NCI-H1092 treated with DMSO at 0.1 percent for 48 hours (cell line): Measurements from ENCODE around the gene GRM4.
"Not testable (repeated sequence)": the region's sequence is repeated elsewhere in the genome, so short reads cannot be mapped to it uniquely, and the experiment has no call there.

ENCODE experiments used
- DNase-seq: peaks from one replicate; lab custom pipeline; 2025; lab: John Stamatoyannopoulos, UW

Gene GRM4

GRCh38 chr6:34022250-34022872, 123.5 kb downstream of the GRM4 start:
- DNase-seq, result no peak

DNA sequence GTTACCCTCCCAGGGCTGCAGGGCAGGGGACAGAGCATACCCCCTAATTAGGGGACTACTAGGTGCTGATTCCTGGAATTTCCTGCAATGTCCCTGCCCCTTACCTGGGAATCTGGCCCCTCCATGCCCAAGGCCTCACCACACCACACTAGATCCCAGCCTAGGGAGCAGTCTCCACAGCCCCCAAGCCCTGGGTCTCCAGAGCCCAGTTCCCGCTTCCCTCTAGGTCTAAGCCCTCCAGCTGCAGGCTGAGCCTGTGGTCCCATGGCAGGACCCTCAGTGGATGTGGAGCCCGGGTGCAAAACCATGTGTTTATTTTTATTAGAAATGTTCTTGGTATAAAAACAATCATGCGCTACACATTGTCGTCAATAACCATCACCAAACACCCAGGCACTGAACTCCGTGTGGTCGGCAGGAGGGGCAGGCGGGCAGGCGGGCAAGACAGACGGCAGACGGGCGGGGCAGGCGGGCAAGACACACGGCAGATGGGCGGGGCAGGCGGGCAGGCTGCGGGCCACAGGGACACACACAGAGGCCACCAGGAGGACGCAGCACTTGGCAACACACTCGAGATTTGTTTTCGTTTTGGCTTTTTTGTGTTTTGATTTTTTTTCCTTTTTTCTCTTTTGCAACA, 124.2 kb downstream of the GRM4 start:
- DNase-seq, result no peak

GRCh38 chr6:34020807-34021553, 124.9 kb downstream of the GRM4 start:
- DNase-seq, result no peak

- DNase-seq, result no peak
Observed at GRCh38 chr6:34020278-34020677, 125.6 kb downstream of the GRM4 start.

DNA sequence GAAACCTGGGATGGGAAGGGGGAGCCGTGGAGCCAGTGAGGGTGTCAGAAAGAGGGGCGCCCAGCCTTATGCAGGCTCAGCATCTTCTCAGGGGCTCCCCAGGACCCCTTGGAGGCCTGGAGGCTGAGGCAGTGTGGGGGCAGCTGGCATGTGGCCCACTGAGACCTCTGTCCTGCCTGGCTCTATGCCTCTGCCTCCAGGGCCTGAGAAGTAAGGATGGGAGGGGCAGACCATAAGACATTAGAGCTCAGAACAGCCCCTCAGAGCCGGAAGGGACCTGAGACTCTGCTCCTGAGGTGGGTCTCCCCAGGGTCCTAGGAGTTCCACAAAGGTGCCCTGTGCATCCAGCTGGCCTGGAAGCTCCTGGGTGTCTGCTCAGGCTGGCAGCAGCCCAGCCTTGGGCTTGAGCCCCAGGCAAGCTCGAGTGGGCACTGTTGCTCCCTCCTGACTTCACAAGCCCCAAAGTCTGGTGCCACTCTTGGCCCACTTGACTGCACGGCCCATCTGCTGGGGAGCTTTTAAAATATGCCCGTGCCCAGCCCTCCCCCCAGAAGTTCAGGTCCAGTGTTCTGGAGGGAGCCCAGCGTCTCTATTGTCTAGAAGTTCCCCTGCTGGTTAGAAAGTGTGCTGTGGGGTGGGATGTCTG, 126.8 kb downstream of the GRM4 start:
- DNase-seq, result peak; percentile 4

DNA sequence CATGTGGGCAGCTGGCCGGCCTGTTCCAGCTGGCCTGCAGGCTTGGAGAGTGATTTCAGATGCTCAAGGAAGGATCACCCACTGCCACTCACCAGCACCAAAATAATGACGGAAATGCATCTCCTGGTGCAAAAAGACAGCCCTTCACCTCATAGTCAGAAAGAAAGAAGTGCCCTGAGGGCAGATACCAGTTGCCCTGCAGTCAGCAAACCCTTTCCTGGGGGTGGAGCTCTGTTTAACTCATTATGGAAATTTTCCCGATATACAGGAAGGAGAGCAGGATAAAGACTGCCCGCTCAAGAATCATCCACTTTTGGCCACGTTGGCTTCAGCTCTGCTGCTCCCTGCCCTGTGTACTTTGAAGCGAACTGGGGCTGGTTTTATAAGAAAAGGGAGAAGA, 127.9 kb downstream of the GRM4 start:
- DNase-seq, result no peak

- DNase-seq, result no peak
Observed at GRCh38 chr6:34017106-34017805, 128.6 kb downstream of the GRM4 start.

- not testable (repeated sequence) for DNase-seq
Observed at GRCh38 chr6:34016573-34016972, 129.3 kb downstream of the GRM4 start.

DNA sequence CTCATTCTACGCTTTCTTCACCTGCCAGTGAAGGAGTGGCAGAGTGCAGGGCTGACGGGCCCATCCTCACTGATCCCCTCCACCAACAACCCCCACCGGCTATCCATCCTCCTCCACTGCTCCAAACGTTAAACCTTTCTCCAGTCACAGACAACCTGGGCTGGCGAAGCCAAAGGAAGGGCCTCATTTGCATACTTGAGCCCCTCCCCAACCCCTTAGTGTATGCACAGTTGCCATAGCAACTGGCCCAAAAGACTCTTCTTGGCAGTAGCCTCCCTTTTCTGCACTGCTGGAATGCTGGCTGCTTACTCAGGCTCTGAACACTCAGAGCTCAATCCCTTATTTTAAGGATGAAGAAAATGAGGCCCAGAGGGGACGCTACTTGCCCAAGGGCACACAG, 130.3 kb downstream of the GRM4 start:
- no peak for DNase-seq

DNA sequence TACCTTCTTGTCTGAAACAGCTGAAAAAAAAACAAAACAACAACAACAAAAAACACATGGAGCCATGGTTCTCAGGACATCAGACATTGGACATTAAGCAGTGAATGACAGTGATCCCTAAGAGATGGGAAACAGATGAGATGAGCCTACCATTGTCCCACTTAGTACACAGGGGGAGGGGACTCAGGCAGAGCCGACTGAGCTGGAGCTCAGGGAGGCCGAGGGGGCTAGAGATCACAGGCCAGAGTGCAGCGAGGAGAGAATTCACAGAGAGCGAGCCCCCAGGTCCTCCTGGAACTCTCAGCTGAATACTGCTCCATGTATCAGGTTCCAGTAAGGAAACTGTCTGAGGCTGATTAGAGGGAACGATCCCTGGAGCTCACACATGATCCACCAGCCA, 134.6 kb downstream of the GRM4 start:
- DNase-seq, result no peak

- peak; percentile 14 for DNase-seq
Observed at GRCh38 chr6:34005901-34006531, 139.9 kb downstream of the GRM4 start.

GRCh38 chr6:34004706-34005105, 141.2 kb downstream of the GRM4 start:
- no peak for DNase-seq

DNA sequence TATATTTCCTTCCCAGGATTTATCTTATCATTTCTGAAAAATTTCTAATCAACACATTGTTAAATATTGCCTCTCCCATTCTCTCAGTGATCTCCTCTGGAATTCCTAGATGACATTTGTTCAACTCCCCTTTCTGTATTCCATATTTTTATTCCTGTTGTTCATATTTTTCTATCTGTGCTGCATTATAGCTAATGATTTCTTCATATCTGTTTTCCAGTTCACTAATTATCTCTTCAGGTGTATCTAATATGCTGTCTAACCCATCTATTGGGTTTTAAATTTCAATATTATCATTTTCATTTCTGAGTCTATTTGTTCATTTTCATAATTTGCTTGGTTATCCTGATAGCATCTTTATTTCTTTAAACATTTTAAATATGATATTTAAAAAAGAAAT, 141.9 kb downstream of the GRM4 start:
- DNase-seq, result no peak

DNA sequence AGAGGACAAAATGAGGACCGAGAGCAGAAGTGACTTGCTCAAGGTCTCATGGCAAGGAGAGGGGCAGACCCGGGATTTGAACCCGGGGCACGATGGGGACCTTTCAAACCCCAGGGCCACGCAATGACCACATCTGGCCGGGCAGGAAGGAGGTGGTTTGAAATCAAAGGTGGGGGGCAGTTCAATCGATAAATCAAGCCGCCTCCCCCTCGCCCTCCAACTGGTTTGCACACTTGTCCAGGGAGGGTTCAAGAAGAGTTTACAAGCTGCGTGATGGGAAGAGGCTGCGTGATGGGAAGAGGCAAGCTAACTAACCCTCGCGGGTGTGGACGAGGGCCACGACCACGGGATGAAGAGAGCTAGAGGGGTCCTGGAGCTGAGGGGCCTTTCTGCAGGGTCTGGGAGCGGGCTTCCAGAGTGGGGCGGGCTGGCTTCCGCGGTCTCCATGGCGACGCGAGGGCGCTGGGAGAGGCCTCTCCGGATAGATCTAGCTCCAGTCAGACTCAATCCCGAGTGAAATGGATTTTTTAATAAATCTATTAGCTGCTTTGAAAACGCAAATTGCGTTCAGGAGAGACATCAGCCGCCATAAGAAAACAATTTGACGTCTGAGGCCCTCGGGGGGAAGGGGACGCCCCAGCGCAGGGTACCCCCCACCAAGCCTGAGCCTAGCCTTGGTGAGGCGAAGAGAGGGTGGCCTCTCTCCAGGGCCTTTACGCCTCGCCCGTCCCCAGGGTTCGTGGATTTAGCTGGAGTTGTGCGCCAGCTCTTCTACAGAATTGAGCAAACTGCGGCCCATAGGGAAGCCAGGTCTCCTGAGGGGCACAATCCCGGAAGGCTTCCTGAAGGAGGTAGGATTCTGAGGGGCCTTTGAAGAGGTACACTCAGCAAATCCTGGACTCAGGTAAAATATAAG, 143.9 kb downstream of the GRM4 start:
- DNase-seq, result no peak

DNA sequence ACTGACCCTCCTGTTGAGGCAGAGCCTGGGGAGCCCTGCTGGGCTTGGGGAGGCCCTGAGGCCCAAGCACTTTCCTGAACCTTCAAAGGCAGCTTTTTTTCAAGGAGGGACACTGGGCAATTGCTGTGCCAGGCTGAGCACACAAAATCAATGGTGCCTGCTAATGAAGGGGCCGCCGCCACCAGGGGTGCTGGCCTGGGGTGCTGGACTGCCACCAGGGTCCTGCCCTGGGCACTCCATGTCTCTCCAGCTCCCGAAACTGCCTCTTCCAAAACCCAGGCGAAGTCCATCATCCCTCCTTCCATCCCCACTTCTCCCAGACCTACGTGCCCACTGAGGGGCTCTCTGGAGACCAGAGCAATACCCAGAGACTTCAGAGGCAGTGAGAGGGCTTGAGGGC, 145.6 kb downstream of the GRM4 start:
- no peak for DNase-seq

DNA sequence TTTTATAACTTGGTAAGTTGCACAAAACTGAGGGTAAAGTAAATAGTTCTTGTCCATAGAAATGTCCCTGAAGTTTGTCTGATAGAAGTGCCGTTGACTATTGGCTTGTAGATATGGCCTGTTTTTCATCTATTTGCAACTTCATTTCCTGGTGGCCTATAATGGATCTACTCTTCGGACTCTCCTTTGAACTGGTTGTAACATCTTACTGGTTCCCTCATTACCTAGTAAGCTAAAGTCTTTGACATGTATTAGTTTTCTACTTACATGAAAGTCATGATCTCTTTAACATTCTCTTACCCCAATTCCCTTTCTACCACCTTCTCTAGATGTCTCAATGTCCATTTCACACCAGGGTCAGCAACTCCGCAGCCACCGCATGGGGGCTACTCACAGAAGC, 146.3 kb downstream of the GRM4 start:
- DNase-seq, result no peak

DNA sequence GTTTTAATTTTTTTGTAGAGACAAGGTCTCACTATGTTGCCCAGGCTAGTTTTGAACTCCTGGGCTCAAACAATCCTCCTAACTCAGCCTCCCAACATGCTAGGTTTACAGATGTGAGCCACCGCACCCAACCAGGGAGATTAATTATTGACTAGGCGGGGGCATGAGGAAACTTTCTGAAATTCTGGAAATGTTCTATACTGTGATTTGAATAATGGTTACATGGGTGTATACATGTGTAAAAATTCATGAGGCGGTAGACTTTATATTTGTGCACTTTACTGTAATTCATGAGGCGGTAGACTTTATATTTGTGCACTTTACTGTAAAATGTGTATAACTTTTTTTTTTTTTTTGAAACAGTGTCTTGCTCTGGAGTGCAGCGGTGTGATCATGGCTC, 147.2 kb downstream of the GRM4 start:
- no peak for DNase-seq

DNA sequence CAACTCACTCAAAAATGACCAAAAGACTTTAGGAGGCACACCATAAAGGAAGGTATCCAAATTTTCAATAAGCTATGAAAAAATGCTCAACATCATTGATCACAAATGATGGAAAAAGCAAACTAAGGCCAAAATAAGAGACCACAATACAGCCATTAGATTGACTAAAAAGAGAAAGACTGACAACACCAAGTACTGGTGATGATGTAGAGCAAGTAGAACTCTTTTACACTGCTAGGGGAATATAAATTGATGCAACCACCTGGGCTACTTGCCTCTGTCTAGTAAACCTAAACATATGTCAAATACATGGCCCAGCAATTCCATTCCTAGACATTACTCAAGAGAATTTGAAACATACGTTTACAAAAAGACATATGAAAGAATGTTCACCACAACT, 148.6 kb downstream of the GRM4 start:
- no peak for DNase-seq

DNA sequence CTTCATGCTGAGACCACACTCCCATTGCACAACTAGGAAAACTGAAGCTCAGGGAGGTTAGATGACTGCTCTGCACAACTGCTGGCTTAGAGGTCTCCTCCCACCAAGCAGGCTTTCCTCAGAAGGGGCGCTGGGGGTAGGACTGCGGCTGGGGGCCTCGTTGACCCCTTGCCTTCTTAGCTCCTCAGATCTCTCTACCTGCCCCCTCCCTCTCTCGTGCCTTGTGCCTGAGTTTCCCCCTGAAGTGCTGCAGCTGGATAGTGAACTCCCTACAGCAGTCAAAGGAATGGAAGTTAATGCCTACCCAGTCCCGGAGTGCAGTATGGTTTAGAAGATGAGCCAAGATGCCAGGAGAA, 149.8 kb downstream of the GRM4 start:
- no peak for DNase-seq

GRCh38 chr6:33995309-33996119, 150.4 kb downstream of the GRM4 start:
- peak; percentile 52 for DNase-seq
